GM18861 (cell line): ENCODE results near the gene NAA20.

Experiments
- ATAC-seq: cut with Tn5 transposase; IDR thresholded peaks from one replicate; pipeline ENCODE4 v1.9.1; 2021; ENCODE audit not compliant: unreplicated experiment

NAA20 gene

DNA sequence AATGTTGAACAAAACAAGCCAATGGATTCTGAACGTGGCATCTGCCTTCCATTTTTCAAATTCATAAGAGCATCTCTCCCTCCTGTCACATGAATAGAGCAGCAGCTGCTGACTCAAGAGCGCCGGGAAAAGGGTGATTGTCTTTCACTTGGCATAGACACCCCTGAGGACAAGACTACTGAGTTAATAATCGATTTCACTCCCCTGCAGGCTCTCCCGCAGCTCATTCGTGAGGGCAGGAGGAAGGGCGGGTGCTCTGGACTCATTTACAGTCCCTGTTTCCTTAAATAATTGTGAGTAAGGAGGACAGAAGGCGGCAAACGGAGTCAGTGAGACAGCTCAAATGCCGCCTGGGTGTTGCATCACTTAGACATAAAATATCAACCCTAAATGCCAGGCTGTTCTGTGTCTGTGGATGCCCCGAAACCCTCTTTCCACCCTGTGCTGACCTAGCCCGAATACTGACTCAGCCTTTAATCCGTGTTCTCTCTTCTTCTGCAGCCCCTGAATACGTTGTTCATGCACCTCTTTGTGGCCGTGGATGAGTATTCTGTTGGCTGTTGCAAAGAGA, 56.7 kb downstream of the NAA20 start:
- no peak for ATAC-seq

DNA sequence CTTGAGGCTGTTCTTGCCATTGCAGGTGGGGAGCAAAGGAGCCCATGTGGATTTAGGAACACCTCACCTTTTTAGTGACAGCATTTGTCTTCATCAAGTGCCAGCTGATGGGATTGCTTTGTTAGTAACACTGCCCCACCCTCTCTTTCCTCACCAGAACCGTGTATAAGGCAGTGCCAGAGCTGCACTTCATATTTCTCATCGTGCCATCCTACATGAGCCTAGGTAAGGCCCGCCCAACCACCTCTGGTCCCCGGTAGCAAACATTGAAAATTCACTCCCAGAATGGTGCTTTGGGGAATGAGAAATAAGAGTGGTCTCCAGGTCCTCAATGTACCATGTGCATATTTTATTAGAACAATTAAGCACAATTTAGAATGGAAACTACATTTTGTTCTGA, 57.9 kb downstream of the NAA20 start:
- no peak for ATAC-seq

DNA sequence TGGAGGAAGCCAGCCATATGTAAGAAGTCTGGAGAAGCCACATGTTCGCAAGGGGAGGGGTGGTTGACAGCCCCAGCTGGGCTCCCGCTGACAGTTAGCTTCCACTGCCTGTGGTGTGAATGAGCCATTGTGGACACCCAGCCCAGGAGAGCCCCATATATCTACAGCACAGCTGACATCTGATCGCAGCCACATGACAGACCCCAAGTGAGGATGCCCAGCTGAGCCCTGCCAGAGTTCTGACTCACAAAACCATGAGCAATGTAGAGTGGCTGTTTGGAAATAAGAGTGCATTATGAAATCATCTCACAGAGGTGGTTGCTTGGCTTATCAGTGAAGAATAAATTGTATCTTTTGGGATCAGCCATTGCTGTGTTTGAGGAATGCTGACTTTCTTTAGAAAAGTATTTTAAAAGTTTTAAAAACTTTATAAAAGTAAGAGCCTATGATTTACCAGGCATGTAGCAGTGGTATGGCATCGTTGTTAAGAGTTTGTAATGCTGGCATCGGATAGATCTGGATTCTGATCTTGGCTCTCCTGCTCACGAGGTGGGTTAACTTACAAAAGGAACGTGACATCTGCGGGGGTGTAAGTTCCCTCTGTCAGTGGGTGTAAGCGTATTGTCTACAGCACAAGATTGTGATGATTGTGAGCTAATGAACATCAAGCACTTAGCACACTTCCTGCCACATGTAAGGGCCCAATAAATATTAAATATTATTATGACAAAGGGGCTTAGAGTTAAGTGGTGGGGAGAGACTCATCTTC, 59.3 kb downstream of the NAA20 start:
- ATAC-seq = no peak

GRCh38 chr20:20078041-20078440, 60.9 kb downstream of the NAA20 start:
- ATAC-seq = no peak

DNA sequence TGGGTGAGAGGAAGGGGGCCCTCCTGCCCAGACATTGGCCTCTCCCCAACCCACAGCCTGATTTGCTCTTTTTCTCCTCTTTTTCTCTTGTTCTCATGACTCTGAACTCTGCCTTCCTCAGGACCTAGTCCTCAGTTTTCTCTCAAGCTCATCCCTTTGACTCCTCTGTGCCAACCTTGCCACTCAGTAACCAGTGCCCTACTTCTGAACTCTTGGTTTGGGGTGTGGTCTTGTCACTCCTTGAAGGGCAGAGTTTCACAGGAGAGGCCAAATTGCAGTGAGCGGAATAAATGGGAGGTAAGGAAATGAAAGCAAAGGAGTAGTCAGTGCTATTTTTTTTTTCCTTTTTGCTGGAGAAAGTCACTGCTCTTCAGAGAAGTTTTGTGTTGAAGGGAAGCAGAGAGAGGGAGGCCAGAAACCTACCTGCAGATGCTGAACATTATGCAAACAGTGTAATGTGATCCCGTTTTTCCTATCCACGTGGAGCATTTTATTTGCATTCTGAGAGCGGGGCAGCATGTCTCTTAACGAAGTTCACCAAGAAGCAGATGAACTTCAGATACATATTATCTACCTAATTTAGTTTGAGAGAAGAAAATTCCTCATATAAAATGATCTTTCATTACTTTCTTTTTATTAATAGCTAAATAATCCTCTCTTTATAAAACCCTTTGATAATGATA, 62.1 kb downstream of the NAA20 start:
- no peak for ATAC-seq
